ENCODE results near the gene C2orf15. TPM values are rescaled to one million over a fixed set of nuclear protein-coding genes. Genes with fewer than 3 reads are reported as not detected.

The C2orf15 gene
- total RNA-seq, 1 experiment from 2014 or later: 1.5 TPM

DNA sequence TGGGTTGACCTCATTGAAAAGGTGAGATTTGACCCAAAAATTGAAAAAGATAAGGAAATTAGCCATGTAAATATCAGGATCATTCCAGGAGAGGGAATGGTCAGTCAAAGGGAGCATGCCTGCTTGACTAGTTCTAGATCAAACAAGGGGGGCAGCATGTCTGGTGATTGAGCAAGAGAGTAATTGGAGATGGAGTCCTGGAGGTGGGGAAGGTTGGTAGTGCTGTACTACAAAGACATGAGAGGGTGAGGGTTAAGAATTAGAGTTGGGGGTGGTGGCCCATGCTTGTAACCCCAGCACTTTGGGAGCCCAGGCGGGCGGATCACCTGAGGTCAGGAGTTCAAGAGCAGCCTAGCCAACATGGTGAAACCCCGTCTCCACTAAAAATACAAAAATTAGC lies 41.5 kb downstream of the C2orf15 start:
- Histone ChIP-seq H3K36me3 (ENCODE audit: control insufficient read depth, insufficient read depth, low read length) (peaks cover 4% of the 10 kb centered on the region; the same call in 1 of the 2 replicates), H3K4me3 (ENCODE audit: low read depth in 2 of 2, low read length in 2 of 2) (no peak overlapping the region), H3K4me1 (ENCODE audit: control insufficient read depth, insufficient read depth, low read length) (peaks cover 12% of the 10 kb centered on the region), H3K27me3 (ENCODE audit: control insufficient read depth, insufficient read depth, low read length) (no peaks in the 10 kb centered on the region), H3K27ac (ENCODE audit: low read length) (peak overlapping the region; percentile 88), H3K9me3 (ENCODE audit: control insufficient read depth, insufficient read depth, low read depth, low read length) (no peaks in the 10 kb centered on the region)
- POLR2A ChIA-PET: no interaction called here
- no peak for ATAC-seq
- BruUV-seq (replicated peaks): no TSS peak
- CTCF ChIA-PET: no interaction called here
- TF ChIP-seq SIN3A (IDR thresholded peaks at IDR 0.05; ENCODE audit: borderline replicate concordance, insufficient read depth, low read depth, low read length) (no peak), TCF7L2 (IDR thresholded peaks at IDR 0.05; ENCODE audit: low read depth, low read length) (no peak), POLR2AphosphoS5 (IDR thresholded peaks at IDR 0.05; ENCODE audit: low read depth, low read length) (no peak)
- TF ChIP-seq, protein P1, sequence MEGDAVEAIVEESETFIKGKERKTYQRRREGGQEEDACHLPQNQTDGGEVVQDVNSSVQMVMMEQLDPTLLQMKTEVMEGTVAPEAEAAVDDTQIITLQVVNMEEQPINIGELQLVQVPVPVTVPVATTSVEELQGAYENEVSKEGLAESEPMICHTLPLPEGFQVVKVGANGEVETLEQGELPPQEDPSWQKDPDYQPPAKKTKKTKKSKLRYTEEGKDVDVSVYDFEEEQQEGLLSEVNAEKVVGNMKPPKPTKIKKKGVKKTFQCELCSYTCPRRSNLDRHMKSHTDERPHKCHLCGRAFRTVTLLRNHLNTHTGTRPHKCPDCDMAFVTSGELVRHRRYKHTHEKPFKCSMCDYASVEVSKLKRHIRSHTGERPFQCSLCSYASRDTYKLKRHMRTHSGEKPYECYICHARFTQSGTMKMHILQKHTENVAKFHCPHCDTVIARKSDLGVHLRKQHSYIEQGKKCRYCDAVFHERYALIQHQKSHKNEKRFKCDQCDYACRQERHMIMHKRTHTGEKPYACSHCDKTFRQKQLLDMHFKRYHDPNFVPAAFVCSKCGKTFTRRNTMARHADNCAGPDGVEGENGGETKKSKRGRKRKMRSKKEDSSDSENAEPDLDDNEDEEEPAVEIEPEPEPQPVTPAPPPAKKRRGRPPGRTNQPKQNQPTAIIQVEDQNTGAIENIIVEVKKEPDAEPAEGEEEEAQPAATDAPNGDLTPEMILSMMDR (IDR thresholded peaks at IDR 0.05): no peak
- TF ChIP-seq, protein P2, sequence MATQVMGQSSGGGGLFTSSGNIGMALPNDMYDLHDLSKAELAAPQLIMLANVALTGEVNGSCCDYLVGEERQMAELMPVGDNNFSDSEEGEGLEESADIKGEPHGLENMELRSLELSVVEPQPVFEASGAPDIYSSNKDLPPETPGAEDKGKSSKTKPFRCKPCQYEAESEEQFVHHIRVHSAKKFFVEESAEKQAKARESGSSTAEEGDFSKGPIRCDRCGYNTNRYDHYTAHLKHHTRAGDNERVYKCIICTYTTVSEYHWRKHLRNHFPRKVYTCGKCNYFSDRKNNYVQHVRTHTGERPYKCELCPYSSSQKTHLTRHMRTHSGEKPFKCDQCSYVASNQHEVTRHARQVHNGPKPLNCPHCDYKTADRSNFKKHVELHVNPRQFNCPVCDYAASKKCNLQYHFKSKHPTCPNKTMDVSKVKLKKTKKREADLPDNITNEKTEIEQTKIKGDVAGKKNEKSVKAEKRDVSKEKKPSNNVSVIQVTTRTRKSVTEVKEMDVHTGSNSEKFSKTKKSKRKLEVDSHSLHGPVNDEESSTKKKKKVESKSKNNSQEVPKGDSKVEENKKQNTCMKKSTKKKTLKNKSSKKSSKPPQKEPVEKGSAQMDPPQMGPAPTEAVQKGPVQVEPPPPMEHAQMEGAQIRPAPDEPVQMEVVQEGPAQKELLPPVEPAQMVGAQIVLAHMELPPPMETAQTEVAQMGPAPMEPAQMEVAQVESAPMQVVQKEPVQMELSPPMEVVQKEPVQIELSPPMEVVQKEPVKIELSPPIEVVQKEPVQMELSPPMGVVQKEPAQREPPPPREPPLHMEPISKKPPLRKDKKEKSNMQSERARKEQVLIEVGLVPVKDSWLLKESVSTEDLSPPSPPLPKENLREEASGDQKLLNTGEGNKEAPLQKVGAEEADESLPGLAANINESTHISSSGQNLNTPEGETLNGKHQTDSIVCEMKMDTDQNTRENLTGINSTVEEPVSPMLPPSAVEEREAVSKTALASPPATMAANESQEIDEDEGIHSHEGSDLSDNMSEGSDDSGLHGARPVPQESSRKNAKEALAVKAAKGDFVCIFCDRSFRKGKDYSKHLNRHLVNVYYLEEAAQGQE (IDR thresholded peaks at IDR 0.05; ENCODE audit: insufficient read depth in 1 of 2, low read depth in 2 of 2, low read length in 1 of 2): no peak
- intact Hi-C loops (cut with micrococcal nuclease; ENCODE audit: unreplicated experiment): loop anchor here (5.0 kb wide), 1 partner anchor 154 kb away; the partner anchor contains the start of genes EIF5B and TXNDC9
- in situ Hi-C loops (cut with HindIII; ENCODE audit: low pct_unique_long_range_greater_than_20kb, low sequenced_read_pairs): no loop called here
- no peak for DNase-seq (ENCODE audit: low read depth, low spot score)

DNA sequence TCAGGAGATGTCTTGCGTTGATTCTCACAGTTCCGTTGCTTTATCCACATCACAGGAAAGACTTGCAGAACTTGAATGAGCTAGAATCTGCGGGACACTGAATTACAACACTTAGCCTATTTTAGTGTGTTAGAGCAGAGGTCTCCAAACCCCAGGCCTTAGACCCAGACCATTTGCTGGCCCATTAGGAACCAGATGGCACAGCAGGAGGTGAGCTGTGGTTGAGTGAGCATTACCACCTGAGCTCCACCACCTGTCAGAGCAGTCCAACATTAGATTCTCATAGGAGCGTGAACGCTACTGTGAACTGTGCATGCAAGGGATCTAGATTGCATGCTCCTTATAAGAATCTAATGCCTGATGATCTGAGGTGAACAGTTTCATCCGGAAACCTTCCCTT lies 43.3 kb downstream of the C2orf15 start:
- intact Hi-C loops (cut with micrococcal nuclease; ENCODE audit: unreplicated experiment) (loop anchor here (5.0 kb wide), 1 partner anchor 152 kb away; the partner anchor contains the start of genes EIF5B and TXNDC9), in situ Hi-C loops (cut with HindIII; ENCODE audit: low pct_unique_long_range_greater_than_20kb, low sequenced_read_pairs) (no loop called here)
- CTCF ChIA-PET: no interaction called here
- Histone ChIP-seq H3K27me3 (ENCODE audit: control insufficient read depth, insufficient read depth, low read length) (no peaks in the 10 kb centered on the region), H3K4me3 (ENCODE audit: low read depth in 2 of 2, low read length in 2 of 2) (no peak overlapping the region), H3K27ac (ENCODE audit: low read length) (no peak overlapping the region), H3K4me1 (ENCODE audit: control insufficient read depth, insufficient read depth, low read length) (peaks cover 8% of the 10 kb centered on the region), H3K9me3 (ENCODE audit: control insufficient read depth, insufficient read depth, low read depth, low read length) (no peaks in the 10 kb centered on the region), H3K36me3 (ENCODE audit: control insufficient read depth, insufficient read depth, low read length) (peaks cover 4% of the 10 kb centered on the region; the same call in 1 of the 2 replicates)
- DNase-seq (ENCODE audit: low read depth, low spot score) (no peak), ATAC-seq (no peak)
- POLR2A ChIA-PET: no interaction called here
- BruUV-seq (replicated peaks): no TSS peak
- TF ChIP-seq SIN3A (IDR thresholded peaks at IDR 0.05; ENCODE audit: borderline replicate concordance, insufficient read depth, low read depth, low read length) (no peak), POLR2AphosphoS5 (IDR thresholded peaks at IDR 0.05; ENCODE audit: low read depth, low read length) (no peak), TCF7L2 (IDR thresholded peaks at IDR 0.05; ENCODE audit: low read depth, low read length) (no peak)
- TF ChIP-seq, protein P1 (IDR thresholded peaks at IDR 0.05): no peak
- TF ChIP-seq, protein P2 (IDR thresholded peaks at IDR 0.05; ENCODE audit: insufficient read depth in 1 of 2, low read depth in 2 of 2, low read length in 1 of 2): no peak

Measured in Panc1 (cell line).